ENCODE measurements around the gene PALLD.

DNA sequence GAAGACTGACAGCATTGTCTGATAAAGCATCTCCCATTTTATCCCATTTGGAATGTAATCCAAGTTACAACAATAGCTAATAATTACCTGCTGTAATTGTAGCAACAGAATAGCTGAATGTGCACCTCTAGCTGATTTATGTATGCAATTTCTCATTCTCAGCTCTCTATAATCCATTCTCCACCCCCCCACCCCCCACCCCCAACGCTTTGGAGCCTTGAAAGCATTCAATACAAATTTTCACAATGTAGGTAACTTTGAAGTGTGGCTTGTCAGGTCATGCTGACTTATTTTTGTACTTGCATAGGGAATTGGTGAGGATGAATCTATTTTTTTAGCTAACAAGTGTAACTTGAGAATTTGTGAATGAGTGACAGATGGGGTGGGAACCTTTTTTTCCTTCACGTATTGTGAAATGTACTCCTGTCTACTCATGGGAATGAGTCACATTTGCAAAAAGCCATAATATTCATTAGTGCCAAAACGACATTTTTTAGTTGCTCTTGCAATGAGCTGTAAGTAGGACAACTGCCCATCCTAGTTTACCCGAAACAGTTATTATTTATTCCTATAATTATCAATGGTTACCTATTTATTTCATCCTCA, 159.3 kb downstream of the PALLD start:
- TF ChIP-seq, protein P1, sequence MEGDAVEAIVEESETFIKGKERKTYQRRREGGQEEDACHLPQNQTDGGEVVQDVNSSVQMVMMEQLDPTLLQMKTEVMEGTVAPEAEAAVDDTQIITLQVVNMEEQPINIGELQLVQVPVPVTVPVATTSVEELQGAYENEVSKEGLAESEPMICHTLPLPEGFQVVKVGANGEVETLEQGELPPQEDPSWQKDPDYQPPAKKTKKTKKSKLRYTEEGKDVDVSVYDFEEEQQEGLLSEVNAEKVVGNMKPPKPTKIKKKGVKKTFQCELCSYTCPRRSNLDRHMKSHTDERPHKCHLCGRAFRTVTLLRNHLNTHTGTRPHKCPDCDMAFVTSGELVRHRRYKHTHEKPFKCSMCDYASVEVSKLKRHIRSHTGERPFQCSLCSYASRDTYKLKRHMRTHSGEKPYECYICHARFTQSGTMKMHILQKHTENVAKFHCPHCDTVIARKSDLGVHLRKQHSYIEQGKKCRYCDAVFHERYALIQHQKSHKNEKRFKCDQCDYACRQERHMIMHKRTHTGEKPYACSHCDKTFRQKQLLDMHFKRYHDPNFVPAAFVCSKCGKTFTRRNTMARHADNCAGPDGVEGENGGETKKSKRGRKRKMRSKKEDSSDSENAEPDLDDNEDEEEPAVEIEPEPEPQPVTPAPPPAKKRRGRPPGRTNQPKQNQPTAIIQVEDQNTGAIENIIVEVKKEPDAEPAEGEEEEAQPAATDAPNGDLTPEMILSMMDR (IDR thresholded peaks at IDR 0.05), result no peak
- no peak for TF ChIP-seq POLR2A (IDR thresholded peaks at IDR 0.05)
